ENCODE data around the gene FIG4. TPM values are rescaled to one million over a fixed set of nuclear protein-coding genes. Genes with fewer than 3 reads are reported as not detected.

Gene FIG4
- total RNA-seq, 1 experiment from 2014 or later: 23.1 TPM

GRCh38 chr6:109864050-109864449 lies 173.0 kb downstream of the FIG4 start:
- TF ChIP-seq CTCF (conservative IDR thresholded peaks at IDR 0.05): no peak
- no peak overlapping the region for H3T11ph ChIP-seq (ENCODE audit: low read length)
- no peak overlapping the region for H2BK12ac ChIP-seq (ENCODE audit: insufficient read length, low read depth, low read length)
- no peak overlapping the region for H2BK5ac ChIP-seq (ENCODE audit: insufficient read length, low read length)
- H3K79me2 ChIP-seq (ENCODE audit: insufficient read depth, low read length): no peaks in the 10 kb centered on the region
- H3K23me2 ChIP-seq (ENCODE audit: insufficient read length, low read depth, low read length, poor library complexity, severe bottlenecking): no peaks in the 10 kb centered on the region
- peaks cover 8% of the 10 kb centered on the region for H3K27me3 Mint-ChIP-seq (ENCODE audit: low read depth)
- no peak overlapping the region for H3K23ac ChIP-seq (ENCODE audit: insufficient read length, low read depth, low read length)
- no peaks in the 10 kb centered on the region for H3K27me3 ChIP-seq (ENCODE audit: insufficient read depth, low read length)
- no peak overlapping the region for H2BK120ac ChIP-seq (ENCODE audit: low read depth, low read length, poor library complexity, severe bottlenecking)
- H2AK5ac ChIP-seq (ENCODE audit: insufficient read length, low read length): no peak overlapping the region
- no peak for DNase-seq
- no peak overlapping the region for H3K4ac ChIP-seq (ENCODE audit: low read depth, low read length)
- H3K4me1 ChIP-seq (ENCODE audit: insufficient read depth, low read length): 0 out of 2 replicates have a peak, but pooled peaks cover under 1% of the 10 kb centered on the region
- peaks cover 28 to 32% (median 29%) of the 10 kb centered on the region in 3 experiments for H3K36me3 Mint-ChIP-seq (ENCODE audit: insufficient read depth in 1 of 3, low read depth in 3 of 3)
- no peak overlapping the region for H2AFZ ChIP-seq (ENCODE audit: low read length)
- H2BK15ac ChIP-seq (ENCODE audit: low read depth, low read length): no peak overlapping the region
- H4K91ac ChIP-seq (ENCODE audit: insufficient read length, low read depth, low read length): no peak overlapping the region
- no peak overlapping the region for H2BK20ac ChIP-seq (ENCODE audit: low read depth, low read length, poor library complexity, severe bottlenecking)
- H3K79me1 ChIP-seq (ENCODE audit: insufficient read depth, low read depth, low read length, poor library complexity, severe bottlenecking): no peaks in the 10 kb centered on the region
- peaks cover 8% of the 10 kb centered on the region in 2 experiments for H3K4me1 Mint-ChIP-seq
- WGBS (ENCODE audit: extremely low coverage, insufficient read length, low lambda C conversion rate): no CpG with 5 or more reads among the region's 2 CpGs
- H3K14ac ChIP-seq (ENCODE audit: insufficient read depth, low read length): no peak overlapping the region
- no peak overlapping the region for H3K4me3 Mint-ChIP-seq
- peaks cover 30 to 41% of the 10 kb centered on the region in 2 experiments for H3K9me3 Mint-ChIP-seq
- no peak overlapping the region for H3K9ac ChIP-seq (ENCODE audit: extremely low read depth, insufficient read length, low read length)
- no peaks in the 10 kb centered on the region for H4K20me1 ChIP-seq (ENCODE audit: control insufficient read depth, insufficient read depth, insufficient read length)
- H3K18ac ChIP-seq (ENCODE audit: insufficient read length, low read depth, low read length): no peak overlapping the region
- no peak overlapping the region for H4K5ac ChIP-seq (ENCODE audit: insufficient read length, low read depth, low read length)
- H4K8ac ChIP-seq (replicated peaks; ENCODE audit: insufficient read length, low read depth, low read length): no peak overlapping the region
- H3K27ac ChIP-seq (ENCODE audit: insufficient read length, low read depth, low read length): no peak overlapping the region
- H3K9me3 ChIP-seq (ENCODE audit: control insufficient read depth, low read depth, low read length): peaks cover 9% of the 10 kb centered on the region
- H3K56ac ChIP-seq (ENCODE audit: insufficient read length, low read depth, low read length): no peak overlapping the region
- H3K27ac Mint-ChIP-seq: no peak overlapping the region
- H3K4me2 ChIP-seq (ENCODE audit: insufficient read depth, insufficient read length, low read length): no peak overlapping the region
